Measurements from ENCODE around the gene LRMDA.

GRCh38 chr10:75717126-75717916 lies 285.9 kb downstream of the LRMDA start:
- no peak for TF ChIP-seq CREB1 (IDR thresholded peaks at IDR 0.05)
- TF ChIP-seq CTCF (IDR thresholded peaks at IDR 0.05; ENCODE audit: control extremely low read depth in 1 of 3, insufficient read depth in 1 of 3, low read depth in 1 of 3, low read length in 3 of 3) = no peak
- TF ChIP-seq RFX5 (IDR thresholded peaks at IDR 0.05; ENCODE audit: borderline replicate concordance, low read depth, low read length) = no peak
- TF ChIP-seq JUND (IDR thresholded peaks at IDR 0.05; ENCODE audit: low read length) = no peak
- TF ChIP-seq POLR2A (IDR thresholded peaks at IDR 0.05; ENCODE audit: control extremely low read depth in 1 of 2, low read depth in 2 of 2, low read length in 2 of 2) = no peak
- no peak for TF ChIP-seq ATF3 (IDR thresholded peaks at IDR 0.05; ENCODE audit: insufficient read depth, low read depth, low read length)
- TF ChIP-seq RAD21 (IDR thresholded peaks at IDR 0.05 in 1 of 2, conservative IDR thresholded peaks at IDR 0.05 in 1 of 2; ENCODE audit: low read depth in 2 of 2, low read length in 2 of 2) = peak; percentile 13 to 38; a peak in 3 of 4 replicates
- no peak for TF ChIP-seq CHD2 (IDR thresholded peaks at IDR 0.05; ENCODE audit: low read length)
- TF ChIP-seq CBX8 (IDR thresholded peaks at IDR 0.05; ENCODE audit: borderline replicate concordance, low read depth, low read length) = no peak
- TF ChIP-seq HDAC2 (IDR thresholded peaks at IDR 0.05; ENCODE audit: borderline replicate concordance in 1 of 2, low read depth in 2 of 2, low read length in 2 of 2) = no peak
- no peak for TF ChIP-seq EGR1 (IDR thresholded peaks at IDR 0.05; ENCODE audit: borderline replicate concordance, low read depth, low read length)
- no peak for TF ChIP-seq SIN3A (conservative IDR thresholded peaks at IDR 0.05 in 1 of 2, IDR thresholded peaks at IDR 0.05 in 1 of 2; ENCODE audit: low read depth in 1 of 2, low read length in 2 of 2)
- TF ChIP-seq FOSL1 (IDR thresholded peaks at IDR 0.05; ENCODE audit: insufficient read depth, low read depth, low read length) = no peak
